Immature natural killer cell (primary cell): ENCODE measurements around the gene CDK6. TPM values are rescaled to one million over a fixed set of nuclear protein-coding genes. Genes with fewer than 3 reads are reported as not detected.
A peak's percentile ranks its signal among the peaks of the same experiment; 100 is the strongest.

Experiments used
- DNase-seq, 3 donors: peaks; one replicate each; pipeline ENCODE4 v3.0.0; 2022; ENCODE audit warnings: mixed read lengths in 1 of 3
- H3K27ac Mint-ChIP-seq, 6 donors: one replicate each; pipeline ENCODE4 v1.8.0; 2020; ENCODE audit warnings: mixed read lengths in 6 of 6, mild to moderate bottlenecking in 5 of 6, inconsistent platforms in 4 of 6, moderate library complexity in 3 of 6
- H3K27me3 Mint-ChIP-seq, 3 donors: one replicate each; pipeline ENCODE4 v1.8.0; 2020 to 2021; ENCODE audit warnings: low read depth in 3 of 3, mild to moderate bottlenecking in 3 of 3, mixed read lengths in 3 of 3, moderate library complexity in 3 of 3, inconsistent platforms in 1 of 3
- H3K36me3 Mint-ChIP-seq, 3 donors: one replicate each; pipeline ENCODE4 v1.8.0; 2020; ENCODE audit warnings: mixed read lengths in 3 of 3, inconsistent platforms in 2 of 3, mild to moderate bottlenecking in 2 of 3
- H3K4me1 Mint-ChIP-seq, 2 donors: one replicate each; pipeline ENCODE4 v1.8.0; 2020; ENCODE audit warnings: inconsistent platforms in 2 of 2, mild to moderate bottlenecking in 2 of 2, mixed read lengths in 2 of 2, moderate library complexity in 1 of 2
- H3K4me3 Mint-ChIP-seq, 5 donors: one replicate each; pipeline ENCODE4 v1.8.0; 2020; ENCODE audit warnings: mild to moderate bottlenecking in 5 of 5, mixed read lengths in 5 of 5, inconsistent platforms in 3 of 5, moderate library complexity in 3 of 5
- H3K9me3 Mint-ChIP-seq, 6 donors: one replicate each; pipeline ENCODE4 v1.8.0; 2020; ENCODE audit warnings: mild to moderate bottlenecking in 6 of 6, mixed read lengths in 6 of 6, inconsistent platforms in 4 of 6, moderate library complexity in 3 of 6
- polyA plus RNA-seq, 3 donors: library from polyadenylated mRNA; unstranded; fragments of 300-500 nt; fragmentation: Illumina TruSeq; gene quantifications; one replicate each; pipeline ENCODE4 v1.2.3, GENCODE V29; 2021

Gene CDK6
- polyA plus RNA-seq, 3 donors from 2014 or later, result 11.1 to 21.2 (median 15.8) TPM

DNA sequence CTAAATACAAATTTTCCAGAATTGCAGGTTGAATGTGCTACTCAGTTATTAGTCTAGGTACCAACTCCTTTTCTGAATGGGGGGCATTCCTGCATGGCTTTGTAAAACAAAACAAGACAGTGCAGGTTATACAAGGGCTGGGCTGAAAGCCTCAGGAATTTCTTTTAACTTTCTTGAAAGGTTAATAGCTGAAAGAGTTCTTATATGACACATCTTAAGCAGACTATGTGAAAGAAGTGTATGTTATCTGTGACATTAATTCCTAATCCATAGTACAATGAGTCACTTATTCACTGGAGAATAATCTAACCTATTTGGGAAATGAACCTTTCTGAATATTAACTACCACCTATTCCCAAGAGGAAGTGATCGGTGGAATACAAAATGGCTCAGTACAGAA, 130.5 kb downstream of the CDK6 start:
- DNase-seq, result no peak
- H3K4me3 Mint-ChIP-seq, result no peak overlapping the region

DNA sequence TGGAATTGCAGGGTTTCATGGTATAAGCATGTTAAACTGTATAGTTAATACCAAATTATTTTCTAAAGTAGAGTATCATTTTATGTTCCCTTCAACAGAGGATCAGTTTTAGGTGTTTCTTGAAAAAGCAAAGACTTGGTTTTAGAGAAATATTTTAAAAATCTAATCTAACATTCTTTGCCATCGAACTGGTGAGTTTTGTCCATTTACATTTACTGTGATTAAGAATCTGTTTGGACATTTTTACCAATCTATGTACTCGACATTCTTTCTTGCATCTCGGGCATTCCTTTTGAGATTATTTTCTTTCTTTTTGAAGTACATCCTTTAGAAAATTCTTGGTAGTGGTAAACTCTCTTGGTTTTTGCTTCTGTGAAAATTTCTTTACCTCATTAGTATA, 131.5 kb downstream of the CDK6 start:
- H3K9me3 Mint-ChIP-seq, result no peaks in the 10 kb centered on the region
- H3K36me3 Mint-ChIP-seq, result peaks cover 3 to 12% (median 6%) of the 10 kb centered on the region in 3 donors
- H3K27ac Mint-ChIP-seq, result no peak overlapping the region
- H3K4me3 Mint-ChIP-seq, result no peak overlapping the region
- peaks cover 0 to 4% (median 0%) of the 10 kb centered on the region in 3 donors for H3K27me3 Mint-ChIP-seq
- H3K4me1 Mint-ChIP-seq, result no peaks in the 10 kb centered on the region
- DNase-seq, result no peak

More for the DNA sequence above, 130.5 kb downstream of the CDK6 start:
- H3K4me1 Mint-ChIP-seq, result no peaks in the 10 kb centered on the region
- no peak overlapping the region for H3K27ac Mint-ChIP-seq
- H3K27me3 Mint-ChIP-seq, result peaks cover 0 to 4% (median 0%) of the 10 kb centered on the region in 3 donors
- H3K9me3 Mint-ChIP-seq, result no peaks in the 10 kb centered on the region
- peaks cover 7 to 12% (median 10%) of the 10 kb centered on the region in 3 donors for H3K36me3 Mint-ChIP-seq

DNA sequence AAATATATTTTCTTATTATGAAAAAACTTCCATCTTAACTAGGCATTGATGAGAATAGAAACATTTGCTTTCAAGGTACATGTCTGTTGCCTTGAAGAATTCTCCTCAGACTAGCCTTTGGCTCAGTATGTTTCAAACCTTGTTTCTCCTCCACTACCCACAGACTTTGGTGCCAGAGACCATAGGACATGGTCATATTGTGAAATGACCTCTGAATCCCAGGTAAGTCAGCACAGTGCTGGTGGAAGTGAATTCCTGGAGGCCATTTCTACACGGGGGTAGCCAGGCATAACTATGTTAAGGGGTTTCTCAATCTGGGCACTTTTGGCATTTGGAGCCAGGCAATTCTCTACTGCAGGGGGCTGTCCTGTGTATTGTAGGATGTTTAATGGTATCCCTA, 133.8 kb downstream of the CDK6 start:
- H3K27ac Mint-ChIP-seq, result peak overlapping the region in 2 of 6 donors; percentile 16 to 51

DNA sequence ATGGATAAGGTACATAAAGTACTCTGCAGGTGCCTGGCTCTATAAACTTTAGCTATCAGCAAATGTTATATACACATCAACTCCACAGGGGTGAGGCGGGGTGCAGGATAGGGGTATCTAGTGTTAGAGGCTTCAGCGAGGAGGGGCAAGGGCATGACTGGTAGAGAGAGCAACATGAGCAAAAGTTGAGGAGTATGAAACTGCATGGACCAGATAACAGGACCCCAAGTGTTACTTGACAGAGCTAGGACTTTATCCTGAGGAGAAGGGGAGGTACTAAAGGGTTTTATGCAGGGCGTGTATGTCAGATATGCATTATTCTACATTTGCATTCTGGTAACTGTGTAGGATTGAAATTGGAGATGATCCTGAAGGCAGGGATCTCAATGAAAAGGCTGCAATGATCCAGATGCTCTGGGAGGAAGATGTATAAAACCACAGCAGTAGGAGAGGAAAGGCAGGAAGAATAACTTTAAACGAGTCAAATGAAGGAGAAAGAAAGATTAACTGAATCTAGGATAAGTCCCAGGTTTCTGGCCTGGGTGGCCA, 136.3 kb downstream of the CDK6 start:
- H3K27ac Mint-ChIP-seq, result peak overlapping the region in 2 of 6 donors; percentile 39 to 57
- no peak overlapping the region for H3K4me3 Mint-ChIP-seq
- H3K9me3 Mint-ChIP-seq, result no peaks in the 10 kb centered on the region
- H3K27me3 Mint-ChIP-seq, result peaks cover 0 to 4% (median 0%) of the 10 kb centered on the region in 3 donors
- peaks cover 8 to 14% of the 10 kb centered on the region in 2 donors for H3K4me1 Mint-ChIP-seq
- H3K36me3 Mint-ChIP-seq, result peaks cover 2 to 6% (median 3%) of the 10 kb centered on the region in 3 donors
- DNase-seq, result no peak

More for the DNA sequence above, 133.8 kb downstream of the CDK6 start:
- H3K36me3 Mint-ChIP-seq, result peaks cover 3 to 12% (median 6%) of the 10 kb centered on the region in 3 donors
- no peak overlapping the region for H3K4me3 Mint-ChIP-seq
- no peaks in the 10 kb centered on the region for H3K9me3 Mint-ChIP-seq
- H3K27me3 Mint-ChIP-seq, result peaks cover 0 to 4% (median 0%) of the 10 kb centered on the region in 3 donors
- DNase-seq, result no peak
- no peaks in the 10 kb centered on the region for H3K4me1 Mint-ChIP-seq

DNA sequence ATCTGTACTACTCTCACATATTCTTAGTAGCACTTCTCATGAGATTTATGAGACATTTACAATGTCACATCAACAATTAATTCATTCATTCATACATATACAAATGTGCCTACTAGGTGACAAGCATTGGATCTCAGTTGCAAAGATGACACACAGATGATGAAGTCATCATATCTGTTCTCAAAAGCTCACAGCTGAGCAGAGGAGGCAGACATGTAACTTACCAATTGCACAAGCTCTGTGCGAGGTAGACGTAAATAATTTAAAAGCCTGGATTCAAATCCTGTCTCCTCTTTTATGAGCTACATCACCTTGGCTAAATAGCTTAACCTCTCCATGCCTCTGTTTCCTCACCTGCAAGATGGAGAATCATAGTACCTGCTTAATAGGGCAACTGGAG, 136.8 kb downstream of the CDK6 start:
- no peak overlapping the region for H3K27ac Mint-ChIP-seq
- peaks cover 0 to 4% (median 0%) of the 10 kb centered on the region in 3 donors for H3K27me3 Mint-ChIP-seq
- H3K36me3 Mint-ChIP-seq, result peaks cover 0 to 3% (median 1%) of the 10 kb centered on the region in 3 donors
- H3K4me3 Mint-ChIP-seq, result no peak overlapping the region
- DNase-seq, result no peak
- H3K9me3 Mint-ChIP-seq, result no peaks in the 10 kb centered on the region
- H3K4me1 Mint-ChIP-seq, result peaks cover 10 to 17% of the 10 kb centered on the region in 2 donors

DNA sequence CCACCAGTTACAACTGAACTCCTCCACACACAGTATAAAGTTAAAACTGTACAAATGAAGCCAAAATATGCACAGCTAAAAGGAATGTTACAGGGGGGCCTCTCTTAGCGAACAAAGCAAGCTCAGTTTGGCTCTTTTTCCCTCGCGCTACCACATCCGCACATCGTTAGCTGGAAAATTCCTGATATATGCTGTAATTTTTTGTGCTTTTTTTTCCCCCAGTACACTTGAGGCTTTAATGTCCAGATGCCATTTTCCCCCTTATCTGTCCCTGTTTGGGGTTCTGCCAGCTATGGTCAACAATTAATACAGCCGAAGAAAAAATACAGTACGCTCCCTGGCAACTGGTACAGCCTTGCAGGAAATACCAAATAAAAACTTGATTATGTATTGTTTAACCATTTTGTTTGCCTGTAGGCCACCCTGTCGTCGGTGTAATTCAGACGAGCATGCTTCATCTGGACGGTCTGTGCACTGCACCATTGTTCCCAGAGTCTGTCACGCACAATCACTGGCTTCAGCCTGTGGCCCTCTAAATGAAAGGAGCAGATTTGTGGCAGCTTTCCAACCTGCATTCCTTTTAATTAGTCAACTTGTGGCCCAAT, 138.0 kb downstream of the CDK6 start:
- Mint-ChIP-seq H3K27me3 (no peaks in the 10 kb centered on the region), H3K36me3 (peaks cover 0 to 7% (median 0%) of the 10 kb centered on the region in 3 donors), H3K4me3 (no peak overlapping the region), H3K9me3 (no peaks in the 10 kb centered on the region), H3K27ac (no peak overlapping the region), H3K4me1 (peaks cover 10 to 17% of the 10 kb centered on the region in 2 donors)
- no peak for DNase-seq

DNA sequence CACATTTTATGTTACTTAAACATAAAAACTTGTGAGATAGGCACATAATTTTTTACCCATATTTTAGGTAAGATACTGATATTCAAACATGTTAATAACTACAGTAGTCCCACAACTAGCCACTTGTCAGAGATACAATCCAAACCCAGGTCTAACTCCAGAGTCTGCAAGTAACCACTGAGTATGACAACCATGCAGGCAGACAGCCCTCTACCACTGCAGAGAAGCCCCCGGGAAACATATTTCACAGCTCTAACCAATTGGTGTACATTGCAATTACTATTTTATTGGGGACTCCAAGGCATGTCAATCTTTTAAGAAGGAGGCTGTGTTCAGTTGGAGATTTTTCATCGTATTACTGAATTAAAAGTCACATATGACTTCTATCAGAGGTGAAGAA, 139.0 kb downstream of the CDK6 start:
- H3K27ac Mint-ChIP-seq, result no peak overlapping the region
- DNase-seq, result no peak
- peaks cover 0 to 12% (median 0%) of the 10 kb centered on the region in 3 donors for H3K36me3 Mint-ChIP-seq
- H3K4me1 Mint-ChIP-seq, result peaks cover 10 to 17% of the 10 kb centered on the region in 2 donors
- no peaks in the 10 kb centered on the region for H3K27me3 Mint-ChIP-seq
- H3K4me3 Mint-ChIP-seq, result no peak overlapping the region
- no peaks in the 10 kb centered on the region for H3K9me3 Mint-ChIP-seq

DNA sequence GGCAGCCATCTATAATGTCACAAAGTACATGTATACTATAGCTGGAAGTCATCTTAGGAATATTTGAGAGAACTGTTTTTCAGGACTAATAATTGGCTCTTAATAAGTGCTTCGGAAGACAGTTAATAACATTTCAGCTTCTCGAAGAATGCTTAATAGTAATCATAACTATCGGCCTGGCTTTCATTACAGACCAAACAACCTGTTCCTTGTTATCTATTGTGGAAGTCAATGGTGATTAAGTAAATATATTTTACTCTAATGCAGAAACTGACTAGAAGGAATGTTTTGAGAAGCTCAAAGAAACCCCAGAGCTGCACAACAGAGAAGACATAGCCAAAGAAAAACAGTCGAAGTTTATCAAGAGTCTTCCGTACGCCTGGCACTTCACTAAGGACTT, 139.4 kb downstream of the CDK6 start:
- H3K4me1 Mint-ChIP-seq, result peaks cover 10 to 17% of the 10 kb centered on the region in 2 donors
- H3K27ac Mint-ChIP-seq, result no peak overlapping the region
- no peaks in the 10 kb centered on the region for H3K9me3 Mint-ChIP-seq
- no peak overlapping the region for H3K4me3 Mint-ChIP-seq
- H3K27me3 Mint-ChIP-seq, result no peaks in the 10 kb centered on the region
- no peak for DNase-seq
- peaks cover 0 to 12% (median 0%) of the 10 kb centered on the region in 3 donors for H3K36me3 Mint-ChIP-seq

DNA sequence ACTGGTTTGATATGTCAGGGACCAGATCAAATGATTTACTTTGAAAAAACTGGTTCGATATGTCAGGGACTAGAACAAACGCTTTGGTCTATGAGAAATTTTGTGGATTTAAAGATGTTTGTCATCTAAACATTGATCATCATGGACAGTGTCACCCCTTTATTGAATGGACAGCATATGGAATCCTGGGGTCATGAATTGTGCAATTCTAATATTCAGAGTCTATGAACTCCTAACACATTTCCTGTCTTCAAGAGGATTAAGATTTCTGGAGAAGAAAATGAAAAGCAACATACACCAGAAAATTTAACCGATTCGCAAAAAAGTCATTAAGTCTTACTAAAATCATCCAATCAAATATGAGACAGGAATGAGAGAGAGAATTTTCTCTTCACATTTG, 139.8 kb downstream of the CDK6 start:
- no peaks in the 10 kb centered on the region for H3K27me3 Mint-ChIP-seq
- no peak for DNase-seq
- H3K4me1 Mint-ChIP-seq, result peaks cover 11 to 20% of the 10 kb centered on the region in 2 donors
- H3K9me3 Mint-ChIP-seq, result no peaks in the 10 kb centered on the region
- H3K27ac Mint-ChIP-seq, result peak overlapping the region in 1 of 6 donors; percentile 32
- no peak overlapping the region for H3K4me3 Mint-ChIP-seq
- H3K36me3 Mint-ChIP-seq, result peaks cover 0 to 12% (median 0%) of the 10 kb centered on the region in 3 donors

DNA sequence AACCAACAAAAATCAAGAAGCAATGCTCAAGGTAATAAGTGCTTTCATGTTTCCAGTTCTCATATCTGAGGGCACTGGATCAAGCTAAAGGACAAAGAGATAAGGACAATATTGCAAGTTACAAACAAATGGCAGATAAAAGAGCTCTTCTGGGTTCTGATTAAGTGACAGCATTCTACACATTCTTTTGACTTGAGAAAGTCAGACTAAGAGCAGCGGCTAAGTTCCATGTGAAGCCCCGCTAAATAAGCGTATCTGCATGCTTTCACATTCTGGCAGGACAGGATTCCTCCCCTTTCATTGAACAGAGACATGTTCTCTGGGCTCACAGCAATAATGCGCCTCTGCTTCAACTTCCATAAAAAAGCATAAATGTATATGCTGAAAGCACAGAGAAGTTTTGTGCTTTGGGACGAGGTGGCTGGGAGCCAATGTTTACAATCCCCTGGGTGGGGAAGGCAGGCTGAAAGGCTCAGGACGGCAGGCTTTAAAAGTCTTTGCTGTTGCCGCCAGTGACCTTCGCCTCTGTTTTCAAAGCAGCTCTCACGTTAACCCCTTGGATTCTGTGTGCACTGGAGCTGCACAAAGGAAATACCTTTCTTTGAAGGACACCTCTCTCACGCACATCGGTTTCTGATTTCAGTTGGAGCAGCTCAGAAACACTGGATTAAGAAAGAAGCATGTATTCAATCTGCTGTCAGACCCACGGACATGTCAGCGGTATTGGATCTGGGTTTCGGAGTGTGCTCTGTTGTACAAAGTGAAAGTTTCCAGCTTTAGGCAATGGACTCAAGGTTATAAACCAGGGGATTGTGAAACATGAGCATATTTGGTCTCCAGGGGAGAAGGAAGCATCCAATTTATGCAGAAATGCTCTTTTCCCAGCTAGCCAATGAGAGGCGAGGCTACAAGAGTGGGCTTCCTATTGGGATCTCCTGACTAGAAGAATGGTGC, 140.8 kb downstream of the CDK6 start:
- Mint-ChIP-seq H3K27me3 (no peaks in the 10 kb centered on the region), H3K36me3 (peaks cover 0 to 8% (median 0%) of the 10 kb centered on the region in 3 donors), H3K4me3 (peak overlapping the region; percentile 33 to 84 (median 58)), H3K4me1 (peaks cover 21 to 30% of the 10 kb centered on the region in 2 donors), H3K27ac (peak overlapping the region; percentile 17 to 73 (median 63)), H3K9me3 (no peaks in the 10 kb centered on the region)
- no peak for DNase-seq

DNA sequence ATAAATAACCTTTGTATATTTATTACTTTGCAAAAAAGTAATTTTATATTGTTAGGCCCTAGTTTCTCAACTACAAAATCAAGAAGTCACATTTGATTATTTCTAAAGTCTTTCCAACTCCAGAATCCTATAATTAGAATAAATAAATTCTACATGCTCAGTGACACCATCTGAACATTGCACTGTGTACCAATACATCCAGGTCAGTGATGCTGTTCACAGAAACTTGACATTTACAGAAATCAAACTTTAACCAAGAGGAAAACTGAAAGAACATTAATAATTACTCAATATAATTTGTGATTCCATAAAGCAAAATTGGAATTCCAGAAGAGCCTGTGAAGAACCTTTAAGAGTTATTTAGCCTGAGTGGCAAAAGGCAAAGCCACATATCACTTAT, 142.2 kb downstream of the CDK6 start:
- Mint-ChIP-seq H3K36me3 (peaks cover 0 to 20% (median 6%) of the 10 kb centered on the region in 3 donors), H3K4me1 (peaks cover 34 to 44% of the 10 kb centered on the region in 2 donors), H3K27me3 (no peaks in the 10 kb centered on the region), H3K27ac (no peak overlapping the region), H3K4me3 (no peak overlapping the region), H3K9me3 (no peaks in the 10 kb centered on the region)
- DNase-seq, result no peak

DNA sequence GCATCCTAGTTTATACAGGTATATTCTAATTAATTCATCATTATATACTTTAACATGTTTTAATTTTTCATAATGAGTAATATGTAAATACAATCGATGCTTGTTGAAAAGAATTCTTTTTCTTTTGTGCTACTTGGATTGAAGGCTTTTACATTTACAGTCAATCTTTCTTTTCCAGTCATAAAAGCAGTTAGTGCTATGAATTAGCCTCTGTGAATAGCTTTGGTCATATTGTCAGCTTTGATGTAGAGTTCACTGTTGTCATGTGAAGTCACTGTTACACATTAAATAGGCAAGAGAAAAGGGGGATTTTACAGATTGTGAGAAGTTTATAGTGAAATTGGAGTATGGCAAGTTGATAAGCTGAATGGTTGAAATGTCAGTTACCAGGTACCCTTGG, 142.9 kb downstream of the CDK6 start:
- no peak for DNase-seq
- Mint-ChIP-seq H3K27ac (peak overlapping the region in 2 of 6 donors; percentile 17 to 37), H3K36me3 (peaks cover 0 to 20% (median 6%) of the 10 kb centered on the region in 3 donors), H3K9me3 (no peaks in the 10 kb centered on the region), H3K4me3 (no peak overlapping the region), H3K27me3 (no peaks in the 10 kb centered on the region), H3K4me1 (peaks cover 40 to 51% of the 10 kb centered on the region in 2 donors)

DNA sequence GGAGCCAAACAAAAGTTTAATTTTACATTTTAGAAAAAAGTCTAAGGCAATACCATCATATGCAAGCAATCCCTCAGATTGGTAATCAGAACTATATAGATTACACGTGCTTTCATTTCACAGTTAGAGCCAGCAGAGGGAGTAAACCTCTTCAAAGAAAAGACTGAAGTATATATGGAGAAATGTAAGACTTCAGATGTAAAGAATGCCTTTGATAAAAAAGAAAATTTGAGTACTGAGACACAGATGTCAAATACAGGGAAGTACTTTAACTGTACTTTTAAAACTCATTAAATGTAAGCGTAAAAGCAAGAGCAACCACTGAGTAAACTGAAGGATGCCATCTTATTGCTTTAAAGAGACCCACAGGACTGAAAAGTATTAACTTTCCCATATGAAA, 144.8 kb downstream of the CDK6 start:
- H3K4me3 Mint-ChIP-seq, result peak overlapping the region in 1 of 5 donors; percentile 48
- peaks cover 0 to 2% (median 0%) of the 10 kb centered on the region in 3 donors for H3K27me3 Mint-ChIP-seq
- peak; percentile 30 to 48 (median 42) for DNase-seq
- H3K36me3 Mint-ChIP-seq, result peaks cover 0 to 20% (median 6%) of the 10 kb centered on the region in 3 donors
- peaks cover 49 to 60% of the 10 kb centered on the region in 2 donors for H3K4me1 Mint-ChIP-seq
- peak overlapping the region in 5 of 6 donors; percentile 52 to 88 (median 81) for H3K27ac Mint-ChIP-seq
- H3K9me3 Mint-ChIP-seq, result no peaks in the 10 kb centered on the region
